Lung (tissue), 12 donors: ENCODE data around the gene UQCRHL. TPM values are rescaled to one million over a fixed set of nuclear protein-coding genes. Genes with fewer than 3 reads are reported as not detected.

Experiments
- ATAC-seq: fragments of 200-7000 bp; cut with Tn5 transposase; one replicate; pipeline ENCODE4 v1.9.1; 2020; ENCODE audit warnings: moderate number of reproducible peaks; ENCODE audit not compliant: insufficient read depth, low FRiP score
- DNase-seq, 3 donors: peaks; one replicate each; pipeline ENCODE4 v3.0.0-alpha.2; 2013 to 2017
- H3K27ac ChIP-seq, 2 donors: one replicate each; pipeline ENCODE4 v1.5.1; 2013; ENCODE audit warnings: mild to moderate bottlenecking in 2 of 2, moderate library complexity in 2 of 2, control low read depth in 1 of 2, inconsistent platforms in 1 of 2, low read depth in 1 of 2, low read length in 1 of 2
- H3K27me3 ChIP-seq, 3 donors: one replicate each; pipeline ENCODE4 v1.5.1; 2013; ENCODE audit warnings: low read length in 2 of 3; ENCODE audit not compliant: control insufficient read depth in 3 of 3, insufficient read depth in 3 of 3
- H3K36me3 ChIP-seq, 4 donors: one replicate each; pipeline ENCODE4 v1.5.1; 2013; ENCODE audit warnings: low read length in 4 of 4, mild to moderate bottlenecking in 1 of 4, moderate library complexity in 1 of 4; ENCODE audit not compliant: control insufficient read depth in 4 of 4, insufficient read depth in 4 of 4
- H3K4me1 ChIP-seq, 5 donors: one replicate each; pipeline ENCODE4 v1.5.1; 2013; ENCODE audit warnings: low read length in 5 of 5, mild to moderate bottlenecking in 2 of 5, moderate library complexity in 1 of 5; ENCODE audit not compliant: control insufficient read depth in 5 of 5, insufficient read depth in 5 of 5
- H3K4me3 ChIP-seq: one replicate; pipeline ENCODE4 v1.5.1; 2013; ENCODE audit warnings: mild to moderate bottlenecking, control low read depth, moderate library complexity
- H3K9ac ChIP-seq, 2 donors: one replicate each; pipeline ENCODE4 v1.5.1; 2013; ENCODE audit warnings: low read length in 2 of 2, control low read depth in 1 of 2; ENCODE audit not compliant: insufficient read depth in 1 of 2
- H3K9me3 ChIP-seq, 4 donors: one replicate each; pipeline ENCODE4 v1.5.1; 2013; ENCODE audit warnings: low read length in 3 of 4, mild to moderate bottlenecking in 1 of 4, moderate library complexity in 1 of 4; ENCODE audit not compliant: control insufficient read depth in 4 of 4, insufficient read depth in 3 of 4
- WGBS, 2 donors: extraction: QIAGEN DNeasy Blood & Tissue Kit; methylation state at CpG; one replicate each; pipeline ENCODE4 v1.1.7; 2013; 5-methylcytosine and 5-hydroxymethylcytosine counted together
- polyA plus RNA-seq, 2 donors: library from polyadenylated mRNA; stranded (reverse); fragments of 200-250 nt; gene quantifications; one replicate each; pipeline ENCODE4 v1.2.1, GENCODE V29; 2013
- total RNA-seq, 2 donors: library from RNA; depleted of rRNA in 1 of 2; stranded (reverse); fragments of >200 nt in 1 of 2; gene quantifications; one replicate each; pipeline ENCODE4 v1.2.1, GENCODE V29; 2014 to 2021
- TF ChIP-seq, protein P1 (sequence below): IDR thresholded peaks from 2 replicates; pipeline ENCODE4 v1.5.1; 2012; ENCODE audit warnings: mild to moderate bottlenecking; ENCODE audit errors: control extremely low read depth, extremely low read depth
- donor health status: control.
- donor health status: control.
- donor health status: Bipolar disorder and iron deficiency.
- donor health status: healthy.
- donor health status: DM: yes; HTN: yes; CAD: no.

The UQCRHL gene
- total and polyA plus RNA-seq, 4 donors = 1.1 to 4.6 (median 1.7) TPM

DNA sequence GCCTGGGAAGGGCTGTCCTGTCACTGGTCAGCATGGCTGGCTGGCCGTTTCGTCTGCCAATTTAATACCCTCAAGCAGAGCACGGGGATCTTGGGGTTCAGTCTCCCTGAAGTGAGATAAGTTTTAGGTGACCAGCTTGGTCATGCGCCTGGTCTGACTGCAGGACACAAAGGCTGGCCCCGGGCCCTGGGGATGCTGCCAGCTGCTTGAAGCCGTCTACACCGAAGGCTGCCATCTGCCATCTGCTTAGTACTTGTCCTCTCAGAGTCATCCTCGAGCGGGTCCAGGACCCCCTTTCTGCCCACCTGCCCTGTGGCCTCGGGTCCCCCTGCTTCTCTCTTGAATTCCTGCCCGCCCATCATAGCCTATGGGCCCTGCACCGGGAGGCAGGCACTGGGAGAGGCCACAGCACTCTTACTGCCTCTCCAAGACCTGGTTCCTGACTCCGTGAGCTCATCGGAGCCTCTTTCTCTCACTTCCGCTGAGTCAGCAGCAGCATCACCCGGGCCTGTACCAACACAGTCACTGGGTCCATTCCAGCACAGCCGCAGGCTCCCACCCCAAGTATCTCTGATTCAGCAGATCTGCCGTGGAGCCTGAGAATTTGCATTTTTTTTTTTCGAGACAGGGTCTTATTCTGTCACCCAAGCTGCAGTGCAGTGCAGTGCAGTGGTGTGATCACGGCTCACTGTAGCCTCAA is 41.8 kb downstream of the UQCRHL start:
- WGBS, 2 donors = 88 to 90% methylated on average over 20 of the region's 20 CpGs
- Histone ChIP-seq H3K9me3 (no peaks in the 10 kb centered on the region), H3K4me3 (no peak overlapping the region), H3K36me3 (peaks cover 0 to 33% (median 15%) of the 10 kb centered on the region in 4 donors), H3K27ac (no peak overlapping the region), H3K9ac (no peak overlapping the region), H3K27me3 (no peaks in the 10 kb centered on the region), H3K4me1 (peaks cover 0 to 22% (median 9%) of the 10 kb centered on the region in 5 donors)
- DNase-seq (no peak), ATAC-seq (no peak)
- TF ChIP-seq, protein P1, sequence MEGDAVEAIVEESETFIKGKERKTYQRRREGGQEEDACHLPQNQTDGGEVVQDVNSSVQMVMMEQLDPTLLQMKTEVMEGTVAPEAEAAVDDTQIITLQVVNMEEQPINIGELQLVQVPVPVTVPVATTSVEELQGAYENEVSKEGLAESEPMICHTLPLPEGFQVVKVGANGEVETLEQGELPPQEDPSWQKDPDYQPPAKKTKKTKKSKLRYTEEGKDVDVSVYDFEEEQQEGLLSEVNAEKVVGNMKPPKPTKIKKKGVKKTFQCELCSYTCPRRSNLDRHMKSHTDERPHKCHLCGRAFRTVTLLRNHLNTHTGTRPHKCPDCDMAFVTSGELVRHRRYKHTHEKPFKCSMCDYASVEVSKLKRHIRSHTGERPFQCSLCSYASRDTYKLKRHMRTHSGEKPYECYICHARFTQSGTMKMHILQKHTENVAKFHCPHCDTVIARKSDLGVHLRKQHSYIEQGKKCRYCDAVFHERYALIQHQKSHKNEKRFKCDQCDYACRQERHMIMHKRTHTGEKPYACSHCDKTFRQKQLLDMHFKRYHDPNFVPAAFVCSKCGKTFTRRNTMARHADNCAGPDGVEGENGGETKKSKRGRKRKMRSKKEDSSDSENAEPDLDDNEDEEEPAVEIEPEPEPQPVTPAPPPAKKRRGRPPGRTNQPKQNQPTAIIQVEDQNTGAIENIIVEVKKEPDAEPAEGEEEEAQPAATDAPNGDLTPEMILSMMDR = no peak

DNA sequence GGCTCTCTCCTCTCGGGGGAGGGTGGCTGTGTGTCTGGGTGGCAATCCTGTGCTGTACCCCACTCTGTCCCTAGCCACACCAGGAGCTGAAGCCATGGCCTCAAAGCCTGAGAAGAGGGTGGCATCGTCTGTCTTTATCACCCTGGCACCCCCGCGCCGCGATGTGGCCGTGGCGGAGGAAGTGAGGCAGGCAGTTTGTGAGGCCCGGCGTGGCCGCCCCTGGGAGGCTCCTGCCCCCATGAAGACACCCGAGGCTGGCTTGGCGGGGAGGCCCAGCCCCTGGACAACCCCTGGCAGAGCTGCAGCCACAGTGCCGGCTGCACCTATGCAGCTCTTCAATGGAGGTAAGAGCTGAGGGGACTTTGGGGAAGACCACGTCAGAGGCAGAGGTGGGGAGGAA is 42.6 kb downstream of the UQCRHL start:
- ATAC-seq (no peak), DNase-seq (no peak)
- Histone ChIP-seq H3K4me3 (no peak overlapping the region), H3K4me1 (peaks cover 0 to 30% (median 9%) of the 10 kb centered on the region in 5 donors), H3K9ac (no peak overlapping the region), H3K9me3 (no peaks in the 10 kb centered on the region), H3K27me3 (no peaks in the 10 kb centered on the region), H3K36me3 (peaks cover 0 to 31% (median 9%) of the 10 kb centered on the region in 4 donors), H3K27ac (no peak overlapping the region)
- WGBS, 2 donors = 84 to 87% methylated on average over 15 of the region's 15 CpGs
- TF ChIP-seq, protein P1 = no peak

DNA sequence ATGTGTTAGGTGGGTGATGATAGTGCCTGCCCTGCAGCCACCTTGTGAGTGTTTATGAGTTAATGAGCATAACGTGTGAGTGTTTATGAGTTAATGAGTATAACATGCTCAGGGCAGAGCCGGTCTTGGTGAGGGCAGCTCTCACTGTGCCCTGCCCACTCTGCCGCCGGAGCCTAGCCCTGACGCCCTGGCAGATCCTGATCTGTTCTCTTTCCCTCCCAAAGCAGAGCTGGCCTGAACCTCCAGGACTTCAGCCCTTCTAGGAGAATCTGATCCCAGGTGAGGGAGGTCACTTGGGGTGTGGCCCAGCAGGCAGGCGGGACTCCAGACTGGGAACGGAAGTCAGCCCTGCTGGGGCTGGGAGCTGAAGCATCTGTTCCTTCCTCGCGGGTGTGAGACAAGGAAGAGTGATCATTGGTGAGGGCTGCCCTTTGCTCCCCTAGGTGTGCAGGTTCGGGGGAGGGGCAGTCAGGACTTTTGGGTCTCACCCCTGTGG is 43.1 kb downstream of the UQCRHL start:
- Histone ChIP-seq H3K36me3 (peaks cover 0 to 31% (median 9%) of the 10 kb centered on the region in 4 donors), H3K27ac (no peak overlapping the region), H3K9ac (no peak overlapping the region), H3K4me3 (no peak overlapping the region), H3K27me3 (no peaks in the 10 kb centered on the region), H3K4me1 (peaks cover 0 to 30% (median 9%) of the 10 kb centered on the region in 5 donors), H3K9me3 (no peaks in the 10 kb centered on the region)
- ATAC-seq = no peak
- no peak for DNase-seq
- TF ChIP-seq, protein P1 = no peak
- WGBS, 2 donors = 73 to 77% methylated on average over 10 of the region's 10 CpGs
